ENCODE measurements around the gene SGSH.
"Not testable (repeated sequence)": the region's sequence is repeated elsewhere in the genome, so short reads cannot be mapped to it uniquely, and the experiment has no call there.

Gene SGSH

DNA sequence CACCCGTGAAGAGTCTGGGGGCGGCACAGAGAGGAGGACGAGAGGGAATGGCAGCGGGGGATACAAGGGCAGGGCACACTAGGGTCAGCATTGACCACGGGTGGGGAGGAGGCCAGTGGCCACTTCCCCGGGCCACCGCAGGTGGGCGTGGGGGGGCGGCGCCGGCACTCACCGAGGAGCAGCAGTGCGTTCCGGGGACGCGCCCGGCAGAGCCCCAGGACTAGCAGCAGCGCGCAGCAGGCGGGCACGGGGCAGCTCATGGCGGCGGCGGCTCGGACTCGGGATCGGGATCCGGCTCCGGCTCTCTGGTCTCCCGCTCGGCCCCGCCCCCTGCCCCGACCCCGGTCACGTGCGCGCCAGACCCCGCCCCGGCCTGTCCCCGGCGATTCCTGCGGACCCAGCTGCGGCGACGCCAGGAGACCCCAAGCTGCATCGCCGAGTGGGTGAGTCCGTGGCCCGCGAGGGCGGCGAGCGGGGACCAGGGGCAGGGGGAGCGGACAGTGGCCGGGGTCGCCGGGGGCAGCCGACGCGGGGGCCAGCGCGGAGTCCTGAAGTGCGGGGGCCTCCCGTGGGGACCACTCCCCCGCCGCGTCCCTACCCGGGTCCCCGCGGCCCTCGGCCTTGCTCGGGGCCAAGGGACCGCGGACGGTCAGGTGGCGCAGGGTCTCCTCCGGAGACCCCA lies at the start of gene SGSH, which contains the start of gene SLC26A11:
Gene SGSH, minus strand, starts transcription at position 280 of the 682 bp plus-strand sequence. Its CDS starts 20 bp downstream, at position 260.
Gene SLC26A11, plus strand, starts transcription at position 374 of the 682 bp plus-strand sequence. CDS start 1,134 bp downstream, outside the sequence.
- DNase-seq (ENCODE audit: low read depth): peak; percentile 49

- DNase-seq (ENCODE audit: low read depth): no peak
These were observed 49.3 kb upstream of the SGSH start for GRCh38 chr17:80269405-80269807.

DNA sequence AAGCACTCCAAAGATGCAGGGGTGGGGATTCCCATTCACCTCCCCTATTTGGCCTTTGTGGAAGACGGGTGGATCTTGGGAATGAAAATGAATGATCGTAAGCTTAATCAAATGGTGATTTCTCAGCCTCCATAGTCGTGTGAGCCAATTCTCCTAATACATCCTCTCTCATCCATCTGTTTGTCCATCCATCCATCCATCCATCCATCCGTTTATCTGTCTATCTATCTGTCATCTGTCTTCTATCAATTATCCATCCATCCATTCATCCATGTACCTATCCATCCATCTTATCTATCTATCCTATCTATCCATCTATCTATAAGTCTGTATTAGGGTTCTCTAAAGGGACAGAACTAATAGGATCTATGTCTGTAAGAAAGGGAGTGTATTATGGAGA lies 48.3 kb upstream of the SGSH start:
- DNase-seq (ENCODE audit: low read depth): no peak

- DNase-seq (ENCODE audit: low read depth): no peak
These were observed 47.3 kb upstream of the SGSH start for GRCh38 chr17:80267391-80267790.

DNA sequence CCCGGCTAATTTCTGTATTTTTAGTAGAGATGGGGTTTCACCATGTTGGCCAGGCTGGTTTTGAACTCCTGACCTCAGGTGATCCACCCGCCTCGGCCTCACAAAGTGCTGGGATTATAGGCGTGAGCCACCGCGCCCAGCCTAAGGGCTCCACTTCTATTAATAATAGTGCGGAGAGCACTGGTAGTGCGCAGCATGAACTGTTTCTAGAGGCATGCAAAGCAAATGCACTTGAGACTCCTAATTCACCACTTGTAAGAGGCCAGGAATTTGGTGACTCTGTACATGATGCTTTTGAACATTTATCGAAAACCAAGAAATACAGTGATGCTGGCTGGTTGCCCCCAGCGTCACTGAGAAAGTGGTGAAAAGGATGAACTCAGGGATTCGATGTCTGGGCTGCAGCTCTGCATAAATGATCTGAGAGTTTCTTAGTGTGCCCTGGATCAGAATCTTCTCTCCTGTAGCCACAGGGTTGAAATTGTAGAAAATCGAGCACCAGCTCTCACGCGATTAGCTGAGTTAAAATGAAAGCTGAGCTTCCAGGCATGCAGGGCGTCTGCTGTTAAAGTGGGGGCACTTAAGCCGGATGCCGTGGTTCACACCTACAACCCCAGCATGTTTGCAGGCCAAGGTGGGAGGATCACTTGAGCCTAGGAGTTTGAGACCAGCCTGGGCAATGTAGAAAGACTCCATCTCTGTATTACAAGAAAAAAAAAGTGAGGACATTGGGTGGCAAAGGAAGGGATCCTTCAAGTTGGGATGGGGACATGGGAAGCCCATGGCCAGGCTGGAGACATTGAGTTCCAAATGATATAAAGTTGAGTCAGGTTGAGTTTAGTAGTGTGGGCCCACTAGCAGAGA lies 45.3 kb upstream of the SGSH start:
- DNase-seq (ENCODE audit: low read depth): peak; percentile 30

GRCh38 chr17:80264205-80265075 lies 44.3 kb upstream of the SGSH start:
- peak; percentile 47 for DNase-seq (ENCODE audit: low read depth)

GRCh38 chr17:80263253-80264204 lies 43.4 kb upstream of the SGSH start:
- peak; percentile 73 for DNase-seq (ENCODE audit: low read depth)

- no peak for DNase-seq (ENCODE audit: low read depth)
These were observed 42.7 kb upstream of the SGSH start for GRCh38 chr17:80262775-80263244.

DNA sequence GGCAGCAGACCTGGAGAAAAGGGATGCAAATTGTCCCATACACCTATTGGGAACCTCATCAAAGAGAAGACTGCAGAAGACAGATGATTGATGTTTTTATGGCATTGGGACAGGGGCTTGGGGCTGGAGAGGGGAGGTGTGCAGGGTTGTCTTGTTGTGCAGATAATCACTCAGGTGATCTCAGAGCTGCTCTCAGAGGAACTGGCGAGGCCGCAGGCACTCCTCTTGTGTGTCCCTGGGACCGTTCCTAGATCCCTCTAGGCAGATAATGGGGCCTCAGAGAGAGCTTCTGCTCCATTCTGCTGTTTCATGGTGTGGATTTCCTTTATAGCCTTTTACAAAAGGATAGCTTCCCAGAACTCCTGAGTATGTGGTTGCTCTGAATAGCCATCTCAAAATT lies 42.2 kb upstream of the SGSH start:
- DNase-seq (ENCODE audit: low read depth): no peak

DNA sequence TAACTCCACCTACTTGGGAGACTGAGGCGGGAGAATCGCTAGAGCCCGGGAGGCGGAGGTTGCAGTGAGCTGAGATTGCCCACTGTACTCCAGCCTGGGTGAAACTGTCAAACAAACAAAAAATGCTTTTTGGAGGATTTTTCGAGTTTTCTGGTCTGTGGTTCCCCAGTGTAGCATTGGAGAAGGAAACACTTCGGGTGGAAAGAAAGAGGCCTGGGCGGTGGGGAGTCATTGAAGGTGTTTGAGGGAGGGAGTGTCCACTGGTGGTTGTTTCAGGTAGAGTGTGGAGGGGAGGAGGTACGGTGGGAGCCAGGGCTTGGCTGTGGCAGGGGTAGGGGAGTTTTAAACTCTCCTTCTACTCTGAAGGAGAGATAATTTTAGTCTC lies 41.8 kb upstream of the SGSH start:
- DNase-seq (ENCODE audit: low read depth): no peak

- DNase-seq (ENCODE audit: low read depth): peak; percentile 58
These were observed 41.2 kb upstream of the SGSH start for GRCh38 chr17:80261159-80261894.

DNA sequence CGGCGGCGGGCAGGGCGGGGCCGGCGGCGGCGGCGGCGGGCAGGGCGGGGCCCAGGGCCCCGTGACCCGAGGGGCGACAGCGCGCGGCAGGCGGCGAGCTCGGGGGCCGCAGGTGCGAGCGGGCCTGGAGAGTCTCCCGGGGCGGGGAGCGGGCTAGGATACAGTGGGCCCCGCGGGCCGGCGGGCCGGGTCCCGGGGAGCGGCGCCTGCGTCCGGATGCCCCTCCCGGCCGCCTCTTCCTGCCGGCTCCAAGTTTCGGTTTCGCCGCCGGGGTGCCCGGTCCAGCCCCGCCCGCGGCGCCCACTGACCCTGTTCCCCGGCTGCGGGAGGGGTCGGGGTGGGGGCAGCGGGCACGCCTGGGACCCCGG lies 40.6 kb upstream of the SGSH start, which contains the start of gene RNF213:
Gene RNF213, plus strand, starts transcription at position 62 of the 368 bp plus-strand sequence. CDS start 2,830 bp downstream, outside the sequence.
- peak; percentile 44 for DNase-seq (ENCODE audit: low read depth)

GRCh38 chr17:80260069-80260535 lies 40.0 kb upstream of the SGSH start:
- DNase-seq (ENCODE audit: low read depth): peak; percentile 68

DNA sequence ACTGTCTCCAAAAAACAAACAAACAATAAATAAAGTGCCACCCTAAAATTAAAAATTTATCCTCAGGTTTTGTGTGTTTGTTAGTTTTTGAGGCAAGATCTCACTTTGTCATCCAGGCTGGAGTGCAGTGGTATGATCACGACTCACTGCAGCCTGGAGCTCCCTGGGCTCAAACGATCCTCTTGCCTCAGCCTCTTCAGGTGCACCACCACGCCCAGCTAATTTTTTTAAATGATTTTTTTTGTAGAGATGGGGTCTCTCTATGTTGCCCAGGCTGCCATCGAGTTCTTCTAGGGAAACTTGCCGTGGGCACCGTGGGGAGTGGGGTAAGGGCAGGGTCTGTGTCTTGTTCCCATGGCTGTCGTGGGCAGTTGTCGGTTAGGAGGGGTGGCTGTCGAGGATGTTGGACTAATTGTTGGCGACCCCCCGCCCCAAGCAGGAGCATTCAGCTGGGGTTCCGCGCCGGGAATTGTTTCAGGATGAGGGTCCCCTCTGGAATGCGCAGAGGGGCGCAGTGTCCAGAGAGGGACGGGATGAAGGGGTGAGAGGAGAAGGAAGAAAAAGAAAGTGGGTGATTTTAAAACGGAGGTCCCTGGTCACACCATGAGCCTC lies 39.4 kb upstream of the SGSH start:
- no peak for DNase-seq (ENCODE audit: low read depth)

GRCh38 chr17:80258296-80258695 lies 38.2 kb upstream of the SGSH start:
- DNase-seq (ENCODE audit: low read depth): not testable (repeated sequence)

GRCh38 chr17:80257716-80258213 lies 37.6 kb upstream of the SGSH start:
- no peak for DNase-seq (ENCODE audit: low read depth)

GRCh38 chr17:80256034-80256350 lies 35.9 kb upstream of the SGSH start:
- DNase-seq (ENCODE audit: low read depth): no peak

DNA sequence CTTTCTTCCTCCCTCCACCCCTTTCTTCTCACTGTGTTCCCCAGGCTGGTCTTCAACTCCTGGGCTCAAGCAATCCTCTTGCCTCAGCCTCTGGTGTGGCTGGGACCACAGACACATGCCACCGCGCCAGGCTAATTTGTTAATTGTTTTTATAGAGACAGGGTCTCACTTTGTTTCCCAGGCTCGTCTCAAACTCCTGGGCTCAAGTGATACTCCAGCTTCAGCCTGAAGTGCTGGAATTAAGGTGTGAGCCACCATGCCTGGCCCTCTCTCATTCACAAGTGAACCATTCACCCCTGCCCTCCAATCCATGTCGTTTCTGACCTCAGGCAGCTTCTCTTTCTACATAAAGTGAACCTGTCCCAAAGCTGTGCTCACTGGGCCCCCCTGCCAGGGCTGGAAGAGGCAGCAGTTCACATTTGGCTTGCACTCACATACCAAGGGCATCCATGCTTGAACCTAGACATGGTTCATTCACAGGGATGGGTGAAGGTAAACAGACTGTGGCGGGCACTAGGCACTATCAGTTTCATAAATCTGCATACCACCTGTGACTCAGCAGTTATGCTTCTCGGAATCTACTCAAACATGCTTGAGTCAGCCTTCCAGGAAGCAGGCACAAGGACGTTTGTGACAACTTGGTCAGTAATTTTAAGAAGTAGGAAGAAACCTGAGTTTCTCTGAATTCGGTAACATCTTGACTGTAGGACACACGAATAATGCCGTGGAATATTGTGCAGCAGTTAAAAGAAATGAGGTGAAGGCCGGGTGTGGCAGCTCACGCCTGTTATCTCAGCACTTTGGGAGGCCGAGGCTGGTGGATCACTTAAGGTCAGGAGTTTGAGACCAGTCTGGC lies 34.5 kb upstream of the SGSH start:
- DNase-seq (ENCODE audit: low read depth): no peak
